MV-4-11 (cell line): ENCODE measurements around the gene SPATS2.

Source experiments
- DNase-seq: peaks from one replicate; lab custom pipeline; 2025; lab: John Stamatoyannopoulos, UW

SPATS2 gene

DNA sequence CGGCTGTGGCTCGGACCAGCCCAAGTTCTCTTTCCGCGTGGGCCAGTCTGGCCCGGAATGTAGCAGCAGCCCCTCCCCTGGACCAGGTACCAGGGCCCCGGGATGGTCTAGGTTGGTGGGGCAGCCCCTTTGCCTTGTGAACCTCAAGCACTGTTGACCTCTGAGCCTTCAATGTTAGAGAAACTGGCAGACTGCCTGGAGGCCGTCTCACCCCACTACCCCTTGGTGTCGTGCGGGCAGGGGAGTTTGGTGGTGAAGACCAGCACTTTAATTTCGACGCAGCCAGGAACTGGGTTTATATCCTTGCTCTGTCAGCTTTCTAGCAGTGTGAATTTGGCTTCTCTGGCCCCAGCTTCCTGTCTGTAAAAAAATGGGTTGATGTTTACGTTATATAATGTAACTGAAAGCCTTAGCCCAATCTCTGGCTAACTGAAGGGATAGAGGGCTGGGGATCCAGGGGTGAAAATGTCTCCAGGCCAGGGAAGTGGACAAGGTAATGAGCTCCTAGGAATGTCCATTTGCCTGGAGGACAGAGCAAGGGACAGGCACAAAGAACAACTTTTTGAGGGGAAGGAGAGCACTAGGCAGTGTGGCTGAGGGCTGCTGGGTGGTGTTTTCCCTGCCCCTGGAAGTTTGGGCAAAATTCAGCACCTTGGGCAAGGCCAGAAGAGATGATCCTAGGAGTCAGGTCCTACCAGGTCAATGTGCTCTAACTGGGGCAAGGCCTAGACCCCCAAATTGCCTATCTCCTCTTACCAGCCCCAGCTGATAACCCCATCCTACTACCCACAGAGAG lies 189.3 kb downstream of the SPATS2 start:
- DNase-seq = no peak

GRCh38 chr12:49557187-49557916 lies 190.1 kb downstream of the SPATS2 start:
- DNase-seq = no peak

DNA sequence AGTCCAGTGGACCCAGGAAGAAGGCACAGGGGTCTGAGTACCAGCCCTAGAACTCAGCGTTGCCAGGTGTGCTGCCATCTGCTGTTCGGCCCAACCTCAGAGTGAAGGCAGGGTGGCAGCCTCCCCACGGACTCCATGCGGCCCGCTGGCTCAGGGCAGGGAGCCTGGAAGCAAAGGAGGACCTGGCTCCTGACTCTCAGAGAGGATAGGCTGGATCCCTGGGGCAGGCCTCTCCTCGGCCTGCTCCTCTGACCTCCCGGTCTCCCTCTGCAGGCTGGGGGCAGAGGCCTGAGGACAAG lies 190.6 kb downstream of the SPATS2 start:
- DNase-seq = no peak

- no peak for DNase-seq
Observed at GRCh38 chr12:49558526-49558925, 191.3 kb downstream of the SPATS2 start.

- DNase-seq = no peak
Observed at GRCh38 chr12:49559011-49559675, 191.9 kb downstream of the SPATS2 start.

DNA sequence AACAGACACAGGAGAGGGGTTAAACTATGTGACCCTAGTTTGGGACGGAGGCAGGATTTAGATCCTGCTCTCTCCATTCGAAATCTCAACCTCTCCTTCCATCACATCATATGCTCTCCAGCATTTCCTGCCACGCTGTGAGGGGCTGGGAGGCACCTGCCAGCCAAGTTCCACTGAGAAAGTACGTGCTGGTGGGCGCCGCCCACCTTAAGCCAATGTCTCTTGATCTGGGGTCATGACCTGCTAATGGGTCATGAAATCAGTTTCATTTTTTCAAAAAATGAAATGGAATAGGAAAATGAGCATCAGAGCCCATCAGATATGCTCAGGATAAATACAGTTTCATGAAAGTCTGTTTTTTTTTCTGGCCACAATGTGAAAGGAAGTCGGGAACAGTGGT lies 193.4 kb downstream of the SPATS2 start:
- DNase-seq = no peak

GRCh38 chr12:49562233-49562632 lies 195.0 kb downstream of the SPATS2 start:
- DNase-seq = no peak

- no peak for DNase-seq
Observed at GRCh38 chr12:49562831-49563230, 195.6 kb downstream of the SPATS2 start.

DNA sequence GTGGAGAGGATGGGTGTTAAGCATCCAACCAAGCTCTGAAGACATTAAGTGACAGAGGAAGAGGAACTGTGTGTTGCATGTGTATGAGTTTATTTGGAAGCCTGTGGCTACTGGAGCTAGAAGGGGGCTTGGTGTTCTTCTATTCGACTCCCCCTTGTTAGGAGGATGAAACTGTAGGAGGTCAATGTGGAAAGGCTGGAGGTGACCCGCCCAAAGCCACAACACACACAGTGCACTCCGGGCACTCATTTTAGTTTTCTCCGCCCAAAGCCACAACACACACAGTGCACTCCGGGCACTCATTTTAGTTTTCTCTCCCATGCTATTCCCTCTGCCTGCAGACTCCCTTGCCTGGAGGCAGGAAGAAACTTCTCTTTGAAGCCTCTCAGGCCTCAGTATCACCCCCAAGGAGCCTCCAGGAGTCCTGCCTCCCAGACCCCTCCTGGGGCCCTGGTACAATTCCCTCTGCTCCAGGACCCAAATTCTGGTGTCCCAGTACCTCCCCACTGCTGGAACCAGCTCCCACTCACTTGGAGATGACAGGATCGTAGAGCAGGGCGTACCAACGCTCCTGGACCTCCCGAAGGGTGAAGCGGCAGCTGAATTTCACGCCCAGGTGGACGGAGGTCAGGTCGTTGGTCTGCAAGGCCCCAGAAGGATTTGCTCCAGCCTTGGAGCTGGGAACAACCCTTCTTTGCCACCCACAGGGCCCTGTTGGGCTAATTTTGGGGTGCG lies 196.9 kb downstream of the SPATS2 start:
- no peak for DNase-seq

- DNase-seq = no peak
Observed at GRCh38 chr12:49564686-49565405, 197.6 kb downstream of the SPATS2 start.

DNA sequence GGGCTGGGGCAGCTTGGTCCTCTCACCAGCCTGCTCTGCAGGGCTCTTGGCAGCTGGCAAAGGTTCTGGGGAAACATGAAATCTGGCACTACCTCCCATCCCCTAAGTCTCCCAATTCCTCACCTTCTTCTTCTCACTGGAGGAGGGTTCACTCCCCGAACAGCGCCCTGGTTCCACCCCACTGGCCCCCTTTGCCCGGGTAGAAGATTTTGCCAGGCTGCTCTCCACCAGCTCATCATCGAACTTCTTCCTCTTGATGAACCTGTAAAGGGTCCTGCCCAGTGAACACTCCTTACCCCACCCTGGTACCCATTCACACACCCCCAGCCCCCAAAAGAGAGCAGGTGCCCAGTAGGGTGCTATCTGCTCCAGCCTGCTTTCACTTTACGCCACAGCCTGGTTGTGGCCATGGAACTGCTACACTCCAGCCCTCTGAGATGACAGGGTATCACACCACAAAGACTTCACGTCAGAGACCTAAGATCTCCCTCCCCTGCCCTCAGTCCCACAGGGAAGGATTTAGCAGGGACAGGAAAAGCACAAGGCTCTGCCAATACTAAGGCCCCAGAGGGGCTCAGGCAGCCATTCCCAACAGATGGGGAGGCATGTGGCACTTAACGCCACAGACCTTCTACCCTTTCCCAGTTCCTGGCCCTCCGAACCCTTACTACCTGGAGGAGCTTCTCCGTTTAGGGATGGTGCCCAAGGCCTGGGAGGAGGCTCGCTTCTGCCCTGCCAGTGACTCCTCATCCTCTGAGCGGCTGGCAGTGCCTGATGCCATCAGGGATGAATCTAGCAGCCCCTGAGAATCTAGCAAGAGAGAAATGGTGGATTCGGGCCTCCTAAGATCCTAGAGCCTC lies 198.4 kb downstream of the SPATS2 start:
- DNase-seq = no peak

- DNase-seq = no peak
Observed at GRCh38 chr12:49566361-49566760, 199.1 kb downstream of the SPATS2 start.

GRCh38 chr12:49567302-49567610 lies 200.0 kb downstream of the SPATS2 start:
- DNase-seq = no peak

- DNase-seq = peak; percentile 93
Observed at GRCh38 chr12:49567611-49568441, 200.6 kb downstream of the SPATS2 start, which contains the start of gene MCRS1. Gene MCRS1 (minus strand): TSS chr12:49568142. CDS start chr12:49566731, 1,411 bp downstream.

GRCh38 chr12:49568442-49569162 lies 201.3 kb downstream of the SPATS2 start:
- no peak for DNase-seq
